PC-9 (cell line): ENCODE measurements around the gene DOCK3. TPM values are rescaled to one million over a fixed set of nuclear protein-coding genes. Genes with fewer than 3 reads are reported as not detected.
"Not testable (repeated sequence)": the region's sequence is repeated elsewhere in the genome, so short reads cannot be mapped to it uniquely, and the experiment has no call there.

Experiments used
- BruUV-seq: library from RNA; stranded (reverse); fragments of 400-500 nt; replicated peaks from 2 replicates; lab custom pipeline; 2021; lab: Mats Ljungman, UMichigan
- CTCF ChIA-PET: fragments of 300-600 bp; sonication (Branson Sonifier 250); formaldehyde crosslinking; loops from one replicate; lab custom pipeline; 2022; ENCODE audit warnings: antibody characterized with exemption; lab: Charles Lee
- POLR2A ChIA-PET: fragments of 300-600 bp; sonication (Branson Sonifier 250); formaldehyde crosslinking; loops from one replicate; lab custom pipeline; 2022; ENCODE audit warnings: antibody characterized with exemption; ENCODE audit not compliant: unreplicated experiment; lab: Charles Lee
- DNase-seq, 2 experiments: peaks; one replicate each; pipeline versions ENCODE4 v3.0.0 to v3.0.0-alpha.2; 2015 to 2022; ENCODE audit warnings: mixed read lengths in 1 of 2
- H2AFZ ChIP-seq: fragments of 200-600 bp; sonication (generic); 2 replicates; pipeline ENCODE4 v1.8.1; 2017; ENCODE audit warnings: antibody characterized with exemption
- H3F3A ChIP-seq: fragments of 200-600 bp; sonication (generic); 2 replicates; pipeline ENCODE4 v1.8.1; 2017; ENCODE audit warnings: antibody characterized with exemption, mild to moderate bottlenecking, low read depth; ENCODE audit not compliant: insufficient read depth
- H3K27ac ChIP-seq: fragments of 200-600 bp; sonication (generic); 2 replicates; pipeline ENCODE4 v1.6.1; 2016; ENCODE audit warnings: mixed run types
- H3K27me3 ChIP-seq: fragments of 200-600 bp; sonication (generic); 2 replicates; pipeline ENCODE4 v1.6.1; 2016; ENCODE audit warnings: low read depth, mixed run types; ENCODE audit not compliant: insufficient read depth
- H3K36me3 ChIP-seq: fragments of 200-600 bp; sonication (generic); 2 replicates; pipeline ENCODE4 v1.6.1; 2016; ENCODE audit warnings: low read depth, mixed run types
- H3K4me1 ChIP-seq: fragments of 200-600 bp; sonication (generic); replicated peaks from 2 replicates; pipeline ENCODE4 v1.6.1; 2016; ENCODE audit warnings: mixed run types; ENCODE audit not compliant: insufficient read depth
- H3K4me2 ChIP-seq: fragments of 200-600 bp; sonication (generic); 2 replicates; pipeline ENCODE4 v1.6.1; 2017; ENCODE audit warnings: mixed run types
- H3K4me3 ChIP-seq: fragments of 200-600 bp; sonication (generic); 2 replicates; pipeline ENCODE4 v1.6.1; 2016; ENCODE audit warnings: mixed run types
- H3K79me2 ChIP-seq: fragments of 200-600 bp; sonication (generic); 2 replicates; pipeline ENCODE4 v1.6.1; 2017; ENCODE audit warnings: low read depth, mixed run types
- H3K9me2 ChIP-seq: fragments of 200-600 bp; sonication (generic); 2 replicates; pipeline ENCODE4 v1.8.1; 2017; ENCODE audit warnings: mild to moderate bottlenecking; ENCODE audit not compliant: insufficient read depth
- H3K9me3 ChIP-seq: fragments of 200-600 bp; sonication (generic); 2 replicates; pipeline ENCODE4 v1.8.1; 2016; ENCODE audit warnings: low read depth; ENCODE audit not compliant: insufficient read depth
- H4K20me1 ChIP-seq: fragments of 200-600 bp; sonication (generic); 2 replicates; pipeline ENCODE4 v1.8.1; 2017; ENCODE audit not compliant: insufficient read depth
- CTCF ChIP-seq: fragments of 200-600 bp; sonication (generic); conservative IDR thresholded peaks from 2 replicates; pipeline ENCODE4 v1.6.1; 2017; ENCODE audit warnings: mixed run types, antibody characterized with exemption, mild to moderate bottlenecking, moderate library complexity
- EZH2 ChIP-seq: fragments of 200-600 bp; sonication (generic); IDR thresholded peaks from 2 replicates; pipeline ENCODE4 v1.8.0; 2017; ENCODE audit warnings: antibody characterized with exemption, low read depth
- intact Hi-C: fragments of 100-400 bp; cut with micrococcal nuclease; formaldehyde crosslinking; loops from one replicate; pipeline ENCODE4 v1.10.0; 2022; ENCODE audit not compliant: unreplicated experiment
- total RNA-seq: library from RNA; stranded (reverse); gene quantifications from 2 replicates; pipeline ENCODE4 v1.2.3, GENCODE V29; 2021

Gene DOCK3
- total RNA-seq, 1 experiment from 2014 or later = 16.9 TPM

- CTCF ChIA-PET = interaction anchor here (0.6 kb wide), 1 partner anchor 1181 kb away, joined by 3 read pairs; no protein-coding TSS in a partner anchor
- no peaks in the 10 kb centered on the region for H3K79me2 ChIP-seq
- intact Hi-C loops = no loop called here
- H3K4me1 ChIP-seq = no peaks in the 10 kb centered on the region
- H3K4me2 ChIP-seq = no peak overlapping the region
- no peaks in the 10 kb centered on the region for H3K9me2 ChIP-seq
- DNase-seq = no peak
- TF ChIP-seq CTCF = no peak
- no peak for TF ChIP-seq EZH2
- no peak overlapping the region for H3K27ac ChIP-seq
- H3K27me3 ChIP-seq = no peaks in the 10 kb centered on the region
- BruUV-seq = no TSS peak
- no peaks in the 10 kb centered on the region for H3K36me3 ChIP-seq
- no peaks in the 10 kb centered on the region for H3F3A ChIP-seq
- no peak overlapping the region for H2AFZ ChIP-seq
- H3K9me3 ChIP-seq = no peaks in the 10 kb centered on the region
- POLR2A ChIA-PET = no interaction called here
- H4K20me1 ChIP-seq = 0 out of 2 replicates have a peak, but pooled peaks cover 4% of the 10 kb centered on the region
- no peak overlapping the region for H3K4me3 ChIP-seq
Observed at GRCh38 chr3:50792568-50792967, 117.8 kb downstream of the DOCK3 start.

- H3K36me3 ChIP-seq, H3K27me3 ChIP-seq, H3K4me2 ChIP-seq, POLR2A ChIA-PET, BruUV-seq, CTCF ChIA-PET, H2AFZ ChIP-seq, H3K9me2 ChIP-seq, H3K27ac ChIP-seq, H4K20me1 ChIP-seq, H3K4me3 ChIP-seq, intact Hi-C loops, DNase-seq: not testable (repeated sequence)
- peaks cover 34% of the 10 kb centered on the region for H3F3A ChIP-seq
- peaks cover 10% of the 10 kb centered on the region; the same call in 1 of the 2 replicates for H3K9me3 ChIP-seq
- H3K4me1 ChIP-seq = peaks cover 42% of the 10 kb centered on the region
- peaks cover 23% of the 10 kb centered on the region; the same call in 1 of the 2 replicates for H3K79me2 ChIP-seq
Observed at GRCh38 chr3:50803805-50804204, 129.1 kb downstream of the DOCK3 start.

GRCh38 chr3:50804376-50804775 is 129.6 kb downstream of the DOCK3 start:
- CTCF ChIA-PET = not testable (repeated sequence)

GRCh38 chr3:50805321-50805720 is 130.6 kb downstream of the DOCK3 start:
- no peak for DNase-seq
- intact Hi-C loops = loop anchor here (5.0 kb wide), 3 partner anchors 122 to 582 kb away; partner anchors contain the start of genes MANF and MAPKAPK3
- CTCF ChIA-PET = interaction anchor here (2.0 kb wide), 1 partner anchor 129 kb away, joined by 7 read pairs; no protein-coding TSS in a partner anchor
- TF ChIP-seq EZH2 = no peak
- no peak for TF ChIP-seq CTCF
- Histone ChIP-seq H4K20me1 (no peaks in the 10 kb centered on the region), H3K9me3 (peaks cover 9% of the 10 kb centered on the region; the same call in 1 of the 2 replicates), H3K4me1 (peaks cover 44% of the 10 kb centered on the region), H3F3A (peaks cover 34% of the 10 kb centered on the region), H3K4me2 (peak overlapping the region; percentile 64), H2AFZ (no peak overlapping the region), H3K27me3 (no peaks in the 10 kb centered on the region), H3K36me3 (0 out of 2 replicates have a peak, but pooled peaks cover 3% of the 10 kb centered on the region), H3K79me2 (peaks cover 27% of the 10 kb centered on the region; the same call in 1 of the 2 replicates), H3K9me2 (no peaks in the 10 kb centered on the region), H3K4me3 (no peak overlapping the region), H3K27ac (peak overlapping the region; percentile 96)
- BruUV-seq = no TSS peak
- POLR2A ChIA-PET = no interaction called here

More at GRCh38 chr3:50804376-50804775, 129.6 kb downstream of the DOCK3 start:
- H3K27me3 ChIP-seq, DNase-seq, POLR2A ChIA-PET, H3K9me2 ChIP-seq, intact Hi-C loops, H3K27ac ChIP-seq, BruUV-seq, H3K4me3 ChIP-seq, H3K4me2 ChIP-seq, H4K20me1 ChIP-seq, H2AFZ ChIP-seq, H3K36me3 ChIP-seq: not testable (repeated sequence)
- Histone ChIP-seq H3K79me2 (peaks cover 24% of the 10 kb centered on the region; the same call in 1 of the 2 replicates), H3K9me3 (peaks cover 10% of the 10 kb centered on the region; the same call in 1 of the 2 replicates), H3K4me1 (peaks cover 44% of the 10 kb centered on the region), H3F3A (peaks cover 34% of the 10 kb centered on the region)
